ENCODE results near the gene CIPC.

Gene CIPC

GRCh38 chr14:77155083-77155482 is 57.0 kb downstream of the CIPC start:
- no peak for DNase-seq

GRCh38 chr14:77157740-77158139 is 59.7 kb downstream of the CIPC start:
- no peak for DNase-seq

GRCh38 chr14:77158175-77158881 is 60.3 kb downstream of the CIPC start:
- peak; percentile 68 for DNase-seq

GRCh38 chr14:77158882-77159255 is 60.8 kb downstream of the CIPC start:
- no peak for DNase-seq

- no peak for DNase-seq
Measured at GRCh38 chr14:77161011-77161410, 63.0 kb downstream of the CIPC start.
